ENCODE data around the gene GRIK4. TPM values are rescaled to one million over a fixed set of nuclear protein-coding genes. Genes with fewer than 3 reads are reported as not detected.

The GRIK4 gene
- total RNA-seq, 1 experiment from 2014 or later = not detected

DNA sequence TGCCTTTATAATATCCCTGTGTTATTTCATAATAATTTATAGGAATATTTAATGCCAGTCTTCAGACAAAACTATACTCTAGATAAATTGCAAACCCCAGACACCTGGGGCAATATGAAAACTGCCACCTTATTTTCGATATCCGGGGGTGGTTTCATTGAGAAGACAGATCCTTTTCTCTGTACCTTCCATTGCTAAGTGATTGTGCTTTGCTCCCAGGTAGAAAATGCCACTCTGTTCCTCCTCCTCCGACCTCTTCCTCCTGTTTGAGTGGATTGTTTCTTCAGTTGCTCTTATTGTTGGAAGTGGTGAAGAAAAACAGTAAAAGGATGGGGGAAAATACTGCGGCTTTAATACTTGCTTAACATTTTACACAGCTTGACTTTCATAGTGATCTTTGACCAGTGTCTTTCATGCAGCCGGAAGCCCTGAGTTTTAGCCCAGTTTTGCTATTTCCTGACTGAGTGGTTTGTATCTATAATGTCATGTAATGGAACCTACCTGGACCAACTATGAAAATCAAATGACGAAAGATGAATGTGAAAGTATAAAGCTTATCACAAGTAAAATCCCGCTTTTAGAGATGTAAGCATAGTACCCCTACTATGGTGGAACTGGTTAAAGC is 5.6 kb upstream of the GRIK4 start:
- H3K27ac Mint-ChIP-seq (ENCODE audit: low read depth, unreplicated experiment) = no peak overlapping the region
- H3K36me3 Mint-ChIP-seq (ENCODE audit: insufficient read depth, unreplicated experiment) = peaks cover under 1% of the 10 kb centered on the region
- ChIA-PET POLR2A (no interaction called here), CTCF (interaction anchor here (0.6 to 1.4 kb wide), 3 partner anchors 171 to 689 kb away, joined by 3 to 4 read pairs (median 3); no protein-coding TSS in a partner anchor)
- no peaks in the 10 kb centered on the region for H3K9me3 Mint-ChIP-seq (ENCODE audit: unreplicated experiment)
- TF ChIP-seq, protein P1, sequence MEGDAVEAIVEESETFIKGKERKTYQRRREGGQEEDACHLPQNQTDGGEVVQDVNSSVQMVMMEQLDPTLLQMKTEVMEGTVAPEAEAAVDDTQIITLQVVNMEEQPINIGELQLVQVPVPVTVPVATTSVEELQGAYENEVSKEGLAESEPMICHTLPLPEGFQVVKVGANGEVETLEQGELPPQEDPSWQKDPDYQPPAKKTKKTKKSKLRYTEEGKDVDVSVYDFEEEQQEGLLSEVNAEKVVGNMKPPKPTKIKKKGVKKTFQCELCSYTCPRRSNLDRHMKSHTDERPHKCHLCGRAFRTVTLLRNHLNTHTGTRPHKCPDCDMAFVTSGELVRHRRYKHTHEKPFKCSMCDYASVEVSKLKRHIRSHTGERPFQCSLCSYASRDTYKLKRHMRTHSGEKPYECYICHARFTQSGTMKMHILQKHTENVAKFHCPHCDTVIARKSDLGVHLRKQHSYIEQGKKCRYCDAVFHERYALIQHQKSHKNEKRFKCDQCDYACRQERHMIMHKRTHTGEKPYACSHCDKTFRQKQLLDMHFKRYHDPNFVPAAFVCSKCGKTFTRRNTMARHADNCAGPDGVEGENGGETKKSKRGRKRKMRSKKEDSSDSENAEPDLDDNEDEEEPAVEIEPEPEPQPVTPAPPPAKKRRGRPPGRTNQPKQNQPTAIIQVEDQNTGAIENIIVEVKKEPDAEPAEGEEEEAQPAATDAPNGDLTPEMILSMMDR (IDR thresholded peaks at IDR 0.05; ENCODE audit: unreplicated experiment) = no peak
- no TSS peak for BruUV-seq (replicated peaks)
- DNase-seq (ENCODE audit: unreplicated experiment) = no peak
- no peak overlapping the region for H3K4me3 Mint-ChIP-seq (ENCODE audit: unreplicated experiment)
- peaks cover 3% of the 10 kb centered on the region for H3K4me1 Mint-ChIP-seq (ENCODE audit: insufficient read depth, unreplicated experiment)
- H3K27me3 Mint-ChIP-seq (ENCODE audit: insufficient read depth, unreplicated experiment) = peaks cover 71% of the 10 kb centered on the region
- intact Hi-C loops (cut with micrococcal nuclease) = no loop called here

- Mint-ChIP-seq H3K4me3 (ENCODE audit: unreplicated experiment) (no peak overlapping the region), H3K9me3 (ENCODE audit: unreplicated experiment) (no peaks in the 10 kb centered on the region), H3K36me3 (ENCODE audit: insufficient read depth, unreplicated experiment) (no peaks in the 10 kb centered on the region), H3K4me1 (ENCODE audit: insufficient read depth, unreplicated experiment) (peaks cover 6% of the 10 kb centered on the region), H3K27ac (ENCODE audit: low read depth, unreplicated experiment) (no peak overlapping the region), H3K27me3 (ENCODE audit: insufficient read depth, unreplicated experiment) (peaks cover 69% of the 10 kb centered on the region)
- intact Hi-C loops (cut with micrococcal nuclease) = no loop called here
- BruUV-seq (replicated peaks) = no TSS peak
- POLR2A ChIA-PET = no interaction called here
- CTCF ChIA-PET = interaction anchor here (1.0 to 4.7 kb wide), 9 partner anchors 12 to 685 kb away, joined by 3 to 36 read pairs (median 6); no protein-coding TSS in a partner anchor
- DNase-seq (ENCODE audit: unreplicated experiment) = no peak
- TF ChIP-seq, protein P1 (IDR thresholded peaks at IDR 0.05; ENCODE audit: unreplicated experiment) = no peak
Measured at GRCh38 chr11:120509346-120510053, 2.0 kb upstream of the GRIK4 start.

GRCh38 chr11:120510406-120511115 is 987 bp upstream of the GRIK4 start:
- intact Hi-C loops (cut with micrococcal nuclease) = loop anchor here (1.0 kb wide), 6 partner anchors 175 to 684 kb away; no protein-coding TSS in a partner anchor
- Mint-ChIP-seq H3K36me3 (ENCODE audit: insufficient read depth, unreplicated experiment) (no peaks in the 10 kb centered on the region), H3K4me3 (ENCODE audit: unreplicated experiment) (no peak overlapping the region), H3K9me3 (ENCODE audit: unreplicated experiment) (no peaks in the 10 kb centered on the region), H3K4me1 (ENCODE audit: insufficient read depth, unreplicated experiment) (peaks cover 6% of the 10 kb centered on the region), H3K27me3 (ENCODE audit: insufficient read depth, unreplicated experiment) (peaks cover 60% of the 10 kb centered on the region), H3K27ac (ENCODE audit: low read depth, unreplicated experiment) (no peak overlapping the region)
- TF ChIP-seq, protein P1 (IDR thresholded peaks at IDR 0.05; ENCODE audit: unreplicated experiment) = no peak
- ChIA-PET POLR2A (no interaction called here), CTCF (interaction anchor here (0.6 to 4.7 kb wide), 31 partner anchors 9 to 702 kb away, joined by 3 to 36 read pairs (median 4); no protein-coding TSS in a partner anchor)
- no peak for DNase-seq (ENCODE audit: unreplicated experiment)
- no TSS peak for BruUV-seq (replicated peaks)

Measured in MCF 10A (cell line).